Measurements from ENCODE around the gene STT3B. TPM values are rescaled to one million over a fixed set of nuclear protein-coding genes. Genes with fewer than 3 reads are reported as not detected.

Gene STT3B
- total and polyA plus RNA-seq, 3 experiments from 2014 or later, result 107 to 137 (median 116) TPM

DNA sequence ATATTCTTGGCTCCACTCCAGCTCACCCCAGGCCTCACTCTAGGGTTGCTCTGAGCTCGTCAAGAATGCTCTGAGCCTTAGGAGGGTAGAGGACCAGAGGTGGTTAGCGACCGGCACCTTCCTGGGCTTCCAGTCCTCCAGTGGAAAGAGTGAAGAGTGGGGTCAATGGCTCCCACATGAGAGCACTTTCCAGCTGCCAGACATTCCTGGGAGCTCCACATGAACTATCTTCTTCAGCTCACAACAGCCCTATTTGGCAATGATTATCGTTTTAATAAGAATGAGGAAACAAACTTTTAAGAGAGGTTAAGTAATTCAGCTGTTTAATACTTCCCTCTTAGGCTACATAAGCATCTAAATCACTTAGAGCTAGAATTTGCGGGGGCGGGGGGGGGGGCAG, 139.3 kb downstream of the STT3B start:
- Histone ChIP-seq H3K4me1 (ENCODE audit: insufficient read depth, low read length) (no peaks in the 10 kb centered on the region), H3K4me3 (ENCODE audit: low read length) (no peak overlapping the region), H3K9me3 (ENCODE audit: low read length) (no peaks in the 10 kb centered on the region), H3K27me3 (ENCODE audit: insufficient read depth, low read length, poor library complexity, severe bottlenecking) (no peaks in the 10 kb centered on the region), H3K36me3 (ENCODE audit: insufficient read depth, low read length) (no peaks in the 10 kb centered on the region), H3K27ac (ENCODE audit: low read depth, low read length) (no peak overlapping the region)
- peaks cover 0 to 5% of the 10 kb centered on the region in 2 donors for H3K27me3 Mint-ChIP-seq
- no peaks in the 10 kb centered on the region for H3K9me3 Mint-ChIP-seq
- ChIA-PET CTCF (no interaction called here), POLR2A (interaction anchor here (0.6 kb wide), 1 partner anchor 781 kb away, joined by 5 read pairs; no protein-coding TSS in a partner anchor)
- H3K27ac Mint-ChIP-seq, result no peak overlapping the region
- H3K4me1 Mint-ChIP-seq, result no peaks in the 10 kb centered on the region
- no peak overlapping the region for H3K4me3 Mint-ChIP-seq
- peaks cover 0 to 6% (median 0%) of the 10 kb centered on the region in 3 donors for H3K36me3 Mint-ChIP-seq
- no peak for DNase-seq

DNA sequence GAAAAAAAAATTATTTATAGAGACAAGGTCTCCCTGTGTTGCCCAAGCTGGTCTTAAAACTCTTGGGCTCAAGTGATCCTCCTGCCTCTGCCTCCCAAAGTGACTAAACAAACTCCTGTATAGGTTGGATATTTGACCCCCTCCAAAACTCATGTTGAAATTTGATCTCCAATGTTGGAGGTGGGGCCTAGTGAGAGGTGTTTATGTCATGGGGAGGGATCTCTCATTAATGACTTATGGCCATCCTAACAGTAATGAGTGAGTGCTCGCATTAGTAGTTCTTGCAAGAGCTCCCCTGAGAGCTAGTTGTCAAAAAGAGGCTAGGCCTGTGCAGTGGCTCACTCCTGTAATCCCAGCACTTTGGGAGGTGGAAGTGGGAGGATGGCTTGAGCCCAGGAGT, 141.2 kb downstream of the STT3B start:
- H3K4me3 ChIP-seq (ENCODE audit: low read length), result no peak overlapping the region
- Mint-ChIP-seq H3K9me3 (no peaks in the 10 kb centered on the region), H3K36me3 (peaks cover 0 to 6% (median 0%) of the 10 kb centered on the region in 3 donors), H3K27me3 (peaks cover 0 to 3% of the 10 kb centered on the region in 2 donors), H3K27ac (no peak overlapping the region), H3K4me1 (no peaks in the 10 kb centered on the region), H3K4me3 (no peak overlapping the region)
- no peaks in the 10 kb centered on the region for H3K9me3 ChIP-seq (ENCODE audit: low read length)
- ChIA-PET CTCF (no interaction called here), POLR2A (no interaction called here)
- no peak overlapping the region for H3K27ac ChIP-seq (ENCODE audit: low read depth, low read length)
- no peak for DNase-seq
- no peaks in the 10 kb centered on the region for H3K27me3 ChIP-seq (ENCODE audit: insufficient read depth, low read length, poor library complexity, severe bottlenecking)
- no peaks in the 10 kb centered on the region for H3K36me3 ChIP-seq (ENCODE audit: insufficient read depth, low read length)
- H3K4me1 ChIP-seq (ENCODE audit: insufficient read depth, low read length), result no peaks in the 10 kb centered on the region

DNA sequence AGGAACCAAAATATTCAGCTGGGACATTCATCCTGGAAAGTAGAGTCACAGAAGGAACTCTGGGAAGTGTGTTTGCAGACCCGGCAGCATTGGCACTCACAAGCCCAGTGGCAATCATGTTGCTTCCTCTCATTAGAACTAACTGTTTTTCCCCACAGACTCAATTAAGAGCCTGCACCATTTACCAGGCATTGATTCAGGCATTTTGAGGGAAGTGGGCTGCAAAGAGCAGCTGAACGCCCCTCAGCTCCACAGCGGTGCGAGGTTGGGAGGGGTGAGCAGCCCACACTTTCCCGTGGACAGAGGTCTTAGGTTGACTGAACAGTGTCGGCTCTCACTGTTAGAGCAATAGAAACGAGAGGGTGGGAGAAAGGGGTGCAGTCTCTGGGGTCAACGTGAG, 143.8 kb downstream of the STT3B start:
- Histone ChIP-seq H3K4me3 (ENCODE audit: low read length) (no peak overlapping the region), H3K27me3 (ENCODE audit: insufficient read depth, low read length, poor library complexity, severe bottlenecking) (no peaks in the 10 kb centered on the region), H3K4me1 (ENCODE audit: insufficient read depth, low read length) (no peaks in the 10 kb centered on the region), H3K9me3 (ENCODE audit: low read length) (no peaks in the 10 kb centered on the region), H3K27ac (ENCODE audit: low read depth, low read length) (no peak overlapping the region), H3K36me3 (ENCODE audit: insufficient read depth, low read length) (no peaks in the 10 kb centered on the region)
- H3K27me3 Mint-ChIP-seq, result peaks cover 0 to 4% of the 10 kb centered on the region in 2 donors
- H3K9me3 Mint-ChIP-seq, result no peaks in the 10 kb centered on the region
- ChIA-PET POLR2A (no interaction called here), CTCF (interaction anchor here (0.7 kb wide), 1 partner anchor 10 kb away, joined by 3 read pairs; no protein-coding TSS in a partner anchor)
- H3K4me3 Mint-ChIP-seq, result no peak overlapping the region
- no peaks in the 10 kb centered on the region for H3K4me1 Mint-ChIP-seq
- H3K27ac Mint-ChIP-seq, result no peak overlapping the region
- DNase-seq, result no peak
- H3K36me3 Mint-ChIP-seq, result peaks cover 0 to 6% (median 0%) of the 10 kb centered on the region in 3 donors

DNA sequence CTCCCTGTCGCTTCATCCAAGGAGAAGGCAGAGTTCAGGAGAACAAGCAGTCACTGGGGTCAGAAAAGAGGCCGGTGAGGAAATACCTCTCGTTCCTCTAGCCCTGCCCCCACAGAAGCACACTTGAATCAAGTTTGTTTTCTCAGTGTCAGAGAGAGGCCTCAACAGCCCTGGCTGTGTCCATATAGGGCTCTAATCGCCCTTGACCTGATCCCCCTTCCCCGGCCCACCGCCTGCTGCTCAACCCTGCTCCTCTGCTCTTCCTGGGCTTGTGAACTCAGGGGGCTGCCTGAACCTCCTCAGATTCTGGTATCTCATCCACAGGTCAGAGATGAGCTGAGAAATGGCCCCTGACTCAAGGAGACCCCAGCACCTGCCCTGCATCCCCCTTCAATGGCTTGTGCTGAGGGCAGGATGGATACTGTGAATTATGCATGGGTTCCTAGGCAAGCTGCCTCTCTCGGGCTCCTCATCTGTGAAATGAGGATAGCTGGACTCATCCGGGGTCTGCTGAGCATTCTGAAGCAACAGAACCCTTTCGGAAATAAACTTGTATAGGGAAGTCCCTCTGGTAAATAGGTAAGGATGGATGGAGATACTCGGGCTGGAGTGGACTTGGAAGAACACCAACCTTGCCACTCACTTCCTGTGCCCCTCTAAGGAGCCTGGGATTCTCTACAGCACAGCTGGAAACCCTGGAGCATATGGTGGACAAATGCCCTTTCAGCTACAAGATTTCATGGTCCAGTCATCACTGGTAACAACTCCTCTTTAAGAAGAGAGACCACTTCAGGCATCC, 147.5 kb downstream of the STT3B start:
- CTCF ChIA-PET, result no interaction called here
- Mint-ChIP-seq H3K9me3 (no peaks in the 10 kb centered on the region), H3K4me3 (no peak overlapping the region), H3K4me1 (no peaks in the 10 kb centered on the region), H3K27me3 (peaks cover 8 to 12% of the 10 kb centered on the region in 2 donors), H3K36me3 (no peaks in the 10 kb centered on the region), H3K27ac (peak overlapping the region in 3 of 8 donors; percentile 48 to 74 (median 48))
- POLR2A ChIA-PET, result no interaction called here
- DNase-seq, result no peak
- Histone ChIP-seq H3K27ac (ENCODE audit: low read depth, low read length) (no peak overlapping the region), H3K27me3 (ENCODE audit: insufficient read depth, low read length, poor library complexity, severe bottlenecking) (no peaks in the 10 kb centered on the region), H3K36me3 (ENCODE audit: insufficient read depth, low read length) (no peaks in the 10 kb centered on the region), H3K4me3 (ENCODE audit: low read length) (no peak overlapping the region), H3K4me1 (ENCODE audit: insufficient read depth, low read length) (no peaks in the 10 kb centered on the region), H3K9me3 (ENCODE audit: low read length) (no peaks in the 10 kb centered on the region)
